T-cell (primary cell): ENCODE measurements around the gene DAP. TPM values are rescaled to one million over a fixed set of nuclear protein-coding genes. Genes with fewer than 3 reads are reported as not detected.
"Not testable (repeated sequence)": the region's sequence is repeated elsewhere in the genome, so short reads cannot be mapped to it uniquely, and the experiment has no call there.

ENCODE experiments used
- ATAC-seq, 4 experiments: fragments of 200-7000 bp in 3 of 4; fragments of 150-1000 bp in 1 of 4; cut with Tn5 transposase; replicated peaks in 1 of 4; 1 replicate in 3 of 4; 2 replicates in 1 of 4; pipeline ENCODE4 v1.10.0; 2021; ENCODE audit warnings: moderate library complexity in 3 of 4, mild to moderate bottlenecking in 2 of 4, moderate number of reproducible peaks in 1 of 4
- CTCF ChIA-PET, 2 donors: fragments of 300-600 bp; sonication (Branson Sonifier 250); formaldehyde crosslinking; loops; one replicate each; lab custom pipeline; 2022; ENCODE audit warnings: antibody characterized with exemption in 2 of 2; lab: Charles Lee
- POLR2A ChIA-PET, 2 donors: fragments of 300-600 bp; sonication (Branson Sonifier 250); formaldehyde crosslinking; loops; one replicate each; lab custom pipeline; 2022; ENCODE audit warnings: antibody characterized with exemption in 2 of 2; lab: Charles Lee
- DNase-seq, 35 experiments: peaks; one replicate each; pipeline versions ENCODE4 v3.0.0 to v3.0.0-alpha.2; 2013 to 2023
- H3K27ac ChIP-seq: one replicate; pipeline ENCODE4 v1.5.1; 2013; ENCODE audit warnings: low read length
- H3K27me3 ChIP-seq, 2 experiments: replicated peaks in 1 of 2; 1 replicate in 1 of 2; 2 replicates in 1 of 2; pipeline versions ENCODE4 v1.6.1 to v1.7.0; 2013; ENCODE audit warnings: low read length in 1 of 2, mixed read lengths in 1 of 2; ENCODE audit not compliant: control insufficient read depth in 2 of 2, insufficient read depth in 2 of 2; ENCODE audit errors: extremely low read depth in 1 of 2
- H3K36me3 ChIP-seq, 2 donors: 1 replicate in 1 of 2; 2 replicates in 1 of 2; pipeline versions ENCODE4 v1.6.1 to v1.7.0; 2013; ENCODE audit warnings: low read length in 1 of 2; ENCODE audit not compliant: control insufficient read depth in 2 of 2, insufficient read depth in 1 of 2; ENCODE audit errors: extremely low read depth in 1 of 2
- H3K4me1 ChIP-seq, 2 experiments: 1 replicate in 1 of 2; 2 replicates in 1 of 2; pipeline versions ENCODE4 v1.6.1 to v1.7.0; 2013; ENCODE audit warnings: low read length in 2 of 2, mixed read lengths in 1 of 2; ENCODE audit not compliant: insufficient read depth in 2 of 2, control insufficient read depth in 1 of 2; ENCODE audit errors: extremely low read depth in 1 of 2
- H3K4me3 ChIP-seq, 2 donors: 1 replicate in 1 of 2; 2 replicates in 1 of 2; pipeline versions ENCODE4 v1.5.1 to v1.7.0; 2013; ENCODE audit warnings: mild to moderate bottlenecking in 2 of 2, low read length in 1 of 2, moderate library complexity in 1 of 2; ENCODE audit not compliant: control insufficient read depth in 1 of 2; ENCODE audit errors: extremely low read depth in 1 of 2
- H3K9me3 ChIP-seq: 2 replicates; pipeline ENCODE4 v1.7.0; 2013
- H3K27ac Mint-ChIP-seq, 2 donors: one replicate each; pipeline ENCODE4 v1.8.0; 2020 to 2021; ENCODE audit warnings: mild to moderate bottlenecking in 2 of 2, mixed read lengths in 2 of 2
- H3K27me3 Mint-ChIP-seq, 2 donors: one replicate each; pipeline ENCODE4 v1.8.0; 2021 to 2022; ENCODE audit warnings: mixed read lengths in 2 of 2
- H3K36me3 Mint-ChIP-seq: one replicate; pipeline ENCODE4 v1.8.0; 2021; ENCODE audit warnings: mixed read lengths
- H3K4me1 Mint-ChIP-seq, 3 donors: one replicate each; pipeline ENCODE4 v1.8.0; 2020 to 2022; ENCODE audit warnings: mixed read lengths in 3 of 3, mild to moderate bottlenecking in 1 of 3
- H3K4me3 Mint-ChIP-seq, 3 donors: one replicate each; pipeline ENCODE4 v1.8.0; 2020 to 2022; ENCODE audit warnings: mild to moderate bottlenecking in 3 of 3, mixed read lengths in 3 of 3, moderate library complexity in 3 of 3
- H3K9me3 Mint-ChIP-seq, 3 donors: one replicate each; pipeline ENCODE4 v1.8.0; 2020 to 2022; ENCODE audit warnings: mixed read lengths in 3 of 3
- WGBS: methylation state at CpG from one replicate; pipeline ENCODE4 v1.1.5; 2013; ENCODE audit warnings: missing lambda C conversion rate; ENCODE audit not compliant: insufficient coverage; 5-methylcytosine and 5-hydroxymethylcytosine counted together
- total RNA-seq, 35 experiments: library from RNA in 6 of 35; stranded (reverse) in 6 of 35; fragments of 120-200 nt in 1 of 35; gene quantifications; one replicate each; pipeline versions ENCODE4 v1.2.1 to v1.2.4 and lab custom pipeline; 2013 to 2026

DAP gene
- total RNA-seq, 5 donors from 2014 or later (not counting 1 experiment from before 2014, with no cell fraction given), result 34.1 to 43.7 (median 36.3) TPM

GRCh38 chr5:10720766-10721165 is 40.3 kb downstream of the DAP start:
- H3K36me3 ChIP-seq, result peaks cover 0 to 10% of the 10 kb centered on the region in 2 donors
- H3K9me3 Mint-ChIP-seq, H3K27ac ChIP-seq, DNase-seq, H3K4me1 Mint-ChIP-seq, H3K4me3 Mint-ChIP-seq, H3K9me3 ChIP-seq, POLR2A ChIA-PET, H3K4me1 ChIP-seq, H3K27me3 Mint-ChIP-seq, CTCF ChIA-PET, H3K27ac Mint-ChIP-seq, H3K4me3 ChIP-seq, ATAC-seq, H3K27me3 ChIP-seq: not testable (repeated sequence)
- peaks cover 52% of the 10 kb centered on the region for H3K36me3 Mint-ChIP-seq
- WGBS, result 100% methylated on average over 3 of the region's 4 CpGs

GRCh38 chr5:10719965-10720364 is 41.1 kb downstream of the DAP start:
- H3K36me3 Mint-ChIP-seq, result peaks cover 59% of the 10 kb centered on the region
- CTCF ChIA-PET, result no interaction called here

GRCh38 chr5:10718617-10719016 is 42.4 kb downstream of the DAP start:
- H3K27ac ChIP-seq, H3K9me3 ChIP-seq, H3K9me3 Mint-ChIP-seq, H3K4me1 Mint-ChIP-seq, H3K27me3 Mint-ChIP-seq, H3K27me3 ChIP-seq, DNase-seq, POLR2A ChIA-PET, H3K27ac Mint-ChIP-seq, H3K4me3 ChIP-seq, H3K4me1 ChIP-seq, CTCF ChIA-PET, ATAC-seq, H3K4me3 Mint-ChIP-seq: not testable (repeated sequence)
- H3K36me3 Mint-ChIP-seq, result peaks cover 65% of the 10 kb centered on the region
- peaks cover 4 to 15% of the 10 kb centered on the region in 2 donors for H3K36me3 ChIP-seq
- WGBS, result no CpG with 5 or more reads among the region's 1 CpG

More at GRCh38 chr5:10719965-10720364, 41.1 kb downstream of the DAP start:
- POLR2A ChIA-PET, result no interaction called here
- Histone ChIP-seq H3K27ac (no peak overlapping the region), H3K4me3 (no peak overlapping the region), H3K36me3 (peaks cover 4 to 13% of the 10 kb centered on the region in 2 donors), H3K4me1 (no peaks in the 10 kb centered on the region), H3K9me3 (no peaks in the 10 kb centered on the region), H3K27me3 (no peaks in the 10 kb centered on the region)
- H3K4me1 Mint-ChIP-seq, result peaks cover 0 to 2% (median 0%) of the 10 kb centered on the region in 3 donors
- no peak for DNase-seq
- H3K4me3 Mint-ChIP-seq, result no peak overlapping the region
- H3K27me3 Mint-ChIP-seq, result no peaks in the 10 kb centered on the region
- no peaks in the 10 kb centered on the region for H3K9me3 Mint-ChIP-seq
- no peak overlapping the region for H3K27ac Mint-ChIP-seq
- ATAC-seq, result no peak
- no CpG with 5 or more reads among the region's 2 CpGs for WGBS

- H3K27ac Mint-ChIP-seq, H3K27ac ChIP-seq, ATAC-seq, H3K9me3 ChIP-seq, DNase-seq, H3K27me3 Mint-ChIP-seq, H3K4me3 ChIP-seq, H3K4me3 Mint-ChIP-seq, H3K4me1 ChIP-seq, H3K4me1 Mint-ChIP-seq, H3K27me3 ChIP-seq, CTCF ChIA-PET, POLR2A ChIA-PET, H3K9me3 Mint-ChIP-seq: not testable (repeated sequence)
- 89% methylated on average over 1 of the region's 3 CpGs for WGBS
- H3K36me3 ChIP-seq, result peaks cover 9 to 16% of the 10 kb centered on the region in 2 donors
- H3K36me3 Mint-ChIP-seq, result peaks cover 64% of the 10 kb centered on the region
Measured at GRCh38 chr5:10716825-10717224, 44.2 kb downstream of the DAP start.

- 98% methylated on average over 5 of the region's 9 CpGs for WGBS
- Histone ChIP-seq H3K4me3 (no peak overlapping the region), H3K9me3 (no peaks in the 10 kb centered on the region), H3K27me3 (no peaks in the 10 kb centered on the region), H3K36me3 (peaks cover 9 to 12% of the 10 kb centered on the region in 2 donors), H3K27ac (no peak overlapping the region), H3K4me1 (no peaks in the 10 kb centered on the region)
- H3K4me1 Mint-ChIP-seq, result peaks cover 0 to 7% (median 3%) of the 10 kb centered on the region in 3 donors
- no peak overlapping the region for H3K27ac Mint-ChIP-seq
- ChIA-PET POLR2A (no interaction called here), CTCF (no interaction called here)
- ATAC-seq (no peak), DNase-seq (no peak)
- no peaks in the 10 kb centered on the region for H3K9me3 Mint-ChIP-seq
- peaks cover 64% of the 10 kb centered on the region for H3K36me3 Mint-ChIP-seq
- no peaks in the 10 kb centered on the region for H3K27me3 Mint-ChIP-seq
- no peak overlapping the region for H3K4me3 Mint-ChIP-seq
Measured at GRCh38 chr5:10715605-10716290, 45.3 kb downstream of the DAP start.

- no peak overlapping the region for H3K4me3 Mint-ChIP-seq
- no peak for DNase-seq
- H3K36me3 ChIP-seq, result peaks cover 9 to 10% of the 10 kb centered on the region in 2 donors
- peaks cover 52% of the 10 kb centered on the region for H3K36me3 Mint-ChIP-seq
- peaks cover 0 to 12% (median 5%) of the 10 kb centered on the region in 3 donors for H3K4me1 Mint-ChIP-seq
- ChIA-PET POLR2A (no interaction called here), CTCF (no interaction called here)
- 66% methylated on average over 4 of the region's 8 CpGs for WGBS
- no peaks in the 10 kb centered on the region for H3K9me3 Mint-ChIP-seq
- H3K4me1 ChIP-seq, result no peaks in the 10 kb centered on the region
- ATAC-seq, result no peak
- H3K27me3 ChIP-seq, result no peaks in the 10 kb centered on the region
- no peaks in the 10 kb centered on the region for H3K27me3 Mint-ChIP-seq
- no peak overlapping the region for H3K4me3 ChIP-seq
- no peak overlapping the region for H3K27ac ChIP-seq
- H3K27ac Mint-ChIP-seq, result no peak overlapping the region
- H3K9me3 ChIP-seq, result no peaks in the 10 kb centered on the region
Measured at GRCh38 chr5:10712574-10713366, 48.3 kb downstream of the DAP start.
